Activated CD4-positive, alpha-beta memory T cell treated with anti-CD3 and anti-CD28 coated beads, Interleukin-2, amount 10 ng/mL, durations not matched to agents 7 days and 5 days (primary cell): Measurements from ENCODE around the gene CACNA1C. TPM values are rescaled to one million over a fixed set of nuclear protein-coding genes. Genes with fewer than 3 reads are reported as not detected.

ENCODE experiments used
- CTCF ChIA-PET: fragments of 350-600 bp; sonication (Branson Sonifier 250); formaldehyde crosslinking; loops from one replicate; lab custom pipeline; 2021; ENCODE audit warnings: antibody characterized with exemption, inconsistent platforms; lab: Charles Lee
- POLR2A ChIA-PET: fragments of 350-600 bp; sonication (Branson Sonifier 250); formaldehyde crosslinking; loops from one replicate; lab custom pipeline; 2021; ENCODE audit warnings: antibody characterized with exemption; lab: Charles Lee
- DNase-seq: peaks from one replicate; pipeline ENCODE4 v3.0.0-alpha.2; 2020
- H3K27ac Mint-ChIP-seq: one replicate; pipeline ENCODE4 v1.8.0; 2021; ENCODE audit warnings: mild to moderate bottlenecking, mixed read lengths
- H3K27me3 Mint-ChIP-seq: one replicate; pipeline ENCODE4 v1.8.0; 2021; ENCODE audit warnings: mixed read lengths
- H3K36me3 Mint-ChIP-seq: one replicate; pipeline ENCODE4 v1.8.0; 2021; ENCODE audit warnings: low read depth, mixed read lengths
- H3K4me1 Mint-ChIP-seq: one replicate; pipeline ENCODE4 v1.8.0; 2021; ENCODE audit warnings: mixed read lengths
- H3K4me3 Mint-ChIP-seq: one replicate; pipeline ENCODE4 v1.8.0; 2021; ENCODE audit warnings: mild to moderate bottlenecking, mixed read lengths
- H3K9me3 Mint-ChIP-seq: one replicate; pipeline ENCODE4 v1.8.0; 2021; ENCODE audit warnings: mixed read lengths
- total RNA-seq, 2 experiments: library from RNA; stranded (reverse); gene quantifications; one replicate each; pipeline ENCODE4 v1.2.3, GENCODE V29; 2021

CACNA1C gene
- total RNA-seq, 2 experiments from 2014 or later = 0.30 TPM

DNA sequence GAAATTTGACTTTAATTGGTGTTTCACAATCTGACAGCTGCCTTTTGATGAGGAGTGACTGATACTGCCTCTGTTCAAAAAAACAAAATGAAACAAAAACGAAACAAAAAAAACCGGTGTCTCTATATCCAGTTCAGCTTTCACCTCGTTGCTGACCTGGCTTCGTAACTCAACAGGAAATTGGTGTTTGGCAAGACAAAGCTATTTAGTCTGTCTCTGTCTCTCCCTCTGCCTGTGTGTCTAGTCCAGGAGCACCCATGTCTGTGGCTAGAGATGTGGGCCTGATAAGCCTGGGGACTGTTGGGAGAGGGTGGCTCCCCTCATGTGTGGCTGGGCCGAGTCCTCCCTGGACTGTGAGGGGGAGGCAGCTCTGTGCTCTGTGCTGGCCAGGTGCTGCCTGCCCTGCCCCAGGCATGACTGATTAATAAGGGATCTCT lies 11.3 kb downstream of the CACNA1C start:
- Mint-ChIP-seq H3K4me3 (peak overlapping the region; percentile 60), H3K4me1 (peaks cover 15% of the 10 kb centered on the region), H3K27me3 (peaks cover 12% of the 10 kb centered on the region), H3K9me3 (no peaks in the 10 kb centered on the region), H3K27ac (peak overlapping the region; percentile 61), H3K36me3 (no peaks in the 10 kb centered on the region)
- peak; percentile 41 for DNase-seq
- POLR2A ChIA-PET = interaction anchor here (0.8 to 1.3 kb wide), 5 partner anchors 10 to 373 kb away, joined by 3 to 5 read pairs (median 4); partner anchors contain the start of genes ADIPOR2 and CACNA1C
- CTCF ChIA-PET = interaction anchor here (0.8 to 1.5 kb wide), 4 partner anchors 11 to 124 kb away, joined by 3 to 7 read pairs (median 3); partner anchors contain the start of gene CACNA1C

DNA sequence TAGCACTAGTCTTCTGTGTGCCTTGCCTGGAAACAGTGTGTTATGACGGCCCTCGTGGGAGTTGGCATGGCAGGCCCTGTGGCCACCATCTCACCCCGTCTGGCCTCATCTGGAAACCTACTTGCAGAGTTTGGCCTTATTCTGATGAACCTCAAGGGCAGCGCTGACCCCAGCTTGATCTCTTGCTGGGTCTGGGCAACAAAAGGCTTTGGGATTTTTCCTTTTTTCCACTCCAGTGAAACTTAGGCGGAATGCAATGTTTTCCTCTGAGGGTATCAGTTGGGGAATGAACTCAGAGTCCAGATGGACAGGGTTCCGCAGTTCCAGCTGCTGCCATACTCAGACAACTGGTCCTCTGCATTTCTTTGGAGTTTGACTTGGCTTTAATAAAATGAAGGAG lies 15.9 kb downstream of the CACNA1C start:
- Mint-ChIP-seq H3K4me1 (peaks cover 10% of the 10 kb centered on the region), H3K27me3 (peaks cover 11% of the 10 kb centered on the region), H3K4me3 (no peak overlapping the region), H3K27ac (no peak overlapping the region), H3K9me3 (peaks cover 16% of the 10 kb centered on the region), H3K36me3 (no peaks in the 10 kb centered on the region)
- CTCF ChIA-PET = no interaction called here
- DNase-seq = no peak
- POLR2A ChIA-PET = no interaction called here

DNA sequence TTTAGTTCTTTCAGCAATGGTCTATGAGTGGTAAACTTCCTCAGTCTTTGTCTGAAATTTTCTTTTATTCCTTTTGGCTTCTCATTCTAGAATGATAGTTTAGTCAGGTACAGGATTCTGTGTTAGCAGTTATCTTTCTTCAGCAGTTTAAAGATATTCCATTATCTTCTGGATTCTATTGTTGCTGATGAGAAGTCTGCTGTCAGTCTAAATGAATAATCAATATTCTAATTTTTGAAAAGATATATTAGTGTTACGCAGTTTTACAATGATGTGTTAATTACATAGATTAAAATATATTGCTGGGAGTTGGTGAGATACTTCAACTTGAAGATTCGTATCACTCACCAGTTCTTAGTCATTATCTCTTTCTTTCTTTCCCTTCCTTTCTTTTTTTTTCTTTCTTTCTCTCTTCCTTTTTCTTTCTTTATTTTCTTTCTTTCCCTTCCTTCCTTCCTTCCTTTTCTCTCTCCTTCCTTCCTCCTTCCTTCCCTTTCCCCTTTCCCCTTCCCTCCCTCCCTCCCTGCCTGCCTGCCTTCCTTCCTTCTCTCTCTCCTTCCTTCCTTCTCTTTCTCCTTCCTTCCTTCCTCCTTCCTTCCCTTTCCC lies 17.8 kb downstream of the CACNA1C start:
- Mint-ChIP-seq H3K4me3 (no peak overlapping the region), H3K27me3 (peaks cover 9% of the 10 kb centered on the region), H3K9me3 (peaks cover 16% of the 10 kb centered on the region), H3K27ac (no peak overlapping the region), H3K36me3 (no peaks in the 10 kb centered on the region), H3K4me1 (no peaks in the 10 kb centered on the region)
- ChIA-PET CTCF (no interaction called here), POLR2A (no interaction called here)
- no peak for DNase-seq

DNA sequence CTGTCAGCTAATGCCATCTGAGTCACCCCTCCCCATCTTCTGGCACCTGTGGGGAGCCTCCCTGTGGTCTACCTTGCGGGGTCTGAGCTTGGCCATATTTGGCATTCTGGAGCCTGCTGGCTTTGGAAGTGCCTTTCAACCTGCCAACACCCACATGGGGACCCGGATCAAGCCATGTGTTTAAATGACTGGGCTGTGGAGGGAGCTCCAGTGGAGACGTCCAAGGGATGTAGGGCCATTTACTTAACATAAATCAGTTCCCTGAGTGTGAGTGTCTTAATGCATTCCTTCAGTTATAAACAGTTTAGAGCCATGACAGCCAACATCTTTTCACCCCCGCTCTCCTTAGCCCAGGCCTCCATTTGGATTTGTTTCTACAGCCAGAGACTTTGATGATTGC lies 22.0 kb downstream of the CACNA1C start:
- no peak overlapping the region for H3K4me3 Mint-ChIP-seq
- peaks cover 3% of the 10 kb centered on the region for H3K27me3 Mint-ChIP-seq
- peaks cover 15% of the 10 kb centered on the region for H3K9me3 Mint-ChIP-seq
- H3K27ac Mint-ChIP-seq = no peak overlapping the region
- ChIA-PET POLR2A (no interaction called here), CTCF (no interaction called here)
- H3K36me3 Mint-ChIP-seq = no peaks in the 10 kb centered on the region
- no peaks in the 10 kb centered on the region for H3K4me1 Mint-ChIP-seq
- no peak for DNase-seq

DNA sequence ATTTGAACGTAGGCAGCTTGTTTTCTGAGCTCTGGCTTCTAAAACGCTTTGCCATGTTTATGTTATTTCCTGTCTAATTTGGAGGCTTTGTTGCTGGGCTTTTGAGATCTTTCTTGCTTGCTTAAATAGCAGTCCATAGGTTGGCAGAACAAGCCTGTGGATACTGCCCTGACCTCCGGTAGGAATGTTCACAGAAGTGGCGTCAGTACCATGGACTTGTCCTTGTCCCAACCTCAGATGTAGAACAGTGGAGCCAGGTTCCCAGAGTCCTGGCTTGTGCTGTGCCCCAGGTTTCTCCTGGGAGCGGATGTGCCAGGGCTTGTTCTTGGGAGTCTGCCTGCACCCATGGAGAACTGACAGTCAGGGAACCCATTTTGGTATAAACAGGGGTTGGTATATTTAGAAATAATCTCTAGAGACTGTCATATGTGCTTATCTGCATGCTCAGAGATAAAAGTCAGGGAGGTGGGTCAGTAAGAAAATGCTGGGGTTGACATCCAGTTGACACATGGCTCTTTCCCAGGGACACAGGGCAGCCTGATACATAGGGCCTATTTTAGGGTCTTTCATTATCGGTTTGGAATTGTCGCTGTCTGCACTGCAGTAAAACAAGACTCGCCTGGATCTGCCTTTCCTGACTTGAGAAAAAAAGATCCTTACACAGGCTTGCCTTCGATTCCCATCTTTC lies 22.9 kb downstream of the CACNA1C start:
- Mint-ChIP-seq H3K36me3 (no peaks in the 10 kb centered on the region), H3K9me3 (peaks cover 13% of the 10 kb centered on the region), H3K27me3 (peaks cover 3% of the 10 kb centered on the region), H3K27ac (no peak overlapping the region), H3K4me1 (no peaks in the 10 kb centered on the region), H3K4me3 (no peak overlapping the region)
- no peak for DNase-seq
- POLR2A ChIA-PET = no interaction called here
- CTCF ChIA-PET = no interaction called here

DNA sequence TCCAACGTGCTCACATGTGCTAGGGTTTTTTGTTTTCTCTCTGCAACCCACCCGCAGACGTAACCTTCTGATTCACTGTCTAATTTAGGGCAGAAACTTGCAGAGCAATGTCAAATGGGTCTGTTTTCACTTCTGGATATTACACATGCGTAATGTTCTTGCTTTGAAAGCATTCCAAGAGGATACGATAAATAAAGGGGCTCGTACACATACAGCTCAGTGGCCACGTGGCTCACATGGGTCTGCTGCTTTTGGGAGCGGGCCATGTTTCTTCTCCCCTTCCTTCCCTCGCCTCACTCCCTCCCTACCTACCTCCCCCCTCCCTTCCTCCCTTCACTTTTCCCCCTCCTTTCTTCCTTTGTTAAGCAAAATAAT lies 23.4 kb downstream of the CACNA1C start:
- Mint-ChIP-seq H3K9me3 (peaks cover 12% of the 10 kb centered on the region), H3K36me3 (no peaks in the 10 kb centered on the region), H3K4me3 (no peak overlapping the region), H3K27me3 (peaks cover 2% of the 10 kb centered on the region), H3K4me1 (no peaks in the 10 kb centered on the region), H3K27ac (no peak overlapping the region)
- POLR2A ChIA-PET = no interaction called here
- CTCF ChIA-PET = no interaction called here
- DNase-seq = no peak

DNA sequence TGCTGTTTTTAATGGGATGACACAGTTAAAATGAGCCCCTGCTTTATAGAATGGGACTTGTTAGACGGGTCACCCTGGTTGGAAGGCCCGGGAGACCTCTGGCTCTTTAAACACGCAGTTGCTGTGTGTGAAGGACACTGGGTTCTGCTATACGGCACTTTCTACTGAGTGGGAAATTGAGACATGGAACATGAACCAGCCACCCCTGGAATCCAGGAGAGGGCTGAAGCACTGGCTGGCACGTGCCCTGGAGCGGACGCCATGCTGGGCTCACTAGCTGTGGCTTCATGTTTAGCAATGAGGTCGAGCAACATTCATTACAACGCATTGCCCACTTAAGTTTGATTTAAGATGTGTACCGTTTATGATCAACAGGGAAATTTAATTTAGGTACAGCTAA lies 23.9 kb downstream of the CACNA1C start:
- H3K4me3 Mint-ChIP-seq = no peak overlapping the region
- no peak overlapping the region for H3K27ac Mint-ChIP-seq
- H3K4me1 Mint-ChIP-seq = no peaks in the 10 kb centered on the region
- H3K36me3 Mint-ChIP-seq = no peaks in the 10 kb centered on the region
- ChIA-PET CTCF (no interaction called here), POLR2A (no interaction called here)
- H3K27me3 Mint-ChIP-seq = peaks cover 2% of the 10 kb centered on the region
- peaks cover 7% of the 10 kb centered on the region for H3K9me3 Mint-ChIP-seq
- no peak for DNase-seq

DNA sequence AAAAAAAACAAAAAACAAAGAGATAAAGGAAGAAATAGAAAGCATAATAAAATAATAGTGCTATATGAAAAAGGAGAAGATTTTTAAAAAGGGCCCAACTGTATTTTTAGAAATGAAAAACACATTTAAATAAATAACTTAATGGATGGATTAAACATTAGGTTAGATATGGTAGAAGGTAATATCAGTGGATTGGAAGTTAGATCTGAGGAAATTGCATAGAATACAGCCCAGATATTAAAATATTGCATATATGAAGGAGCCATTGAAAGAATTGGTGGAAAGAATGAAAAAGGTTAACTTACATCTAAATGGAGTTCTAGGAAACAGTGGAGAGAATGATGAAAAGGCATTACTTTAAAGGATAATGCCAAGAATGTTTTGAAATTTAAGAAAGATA lies 27.8 kb downstream of the CACNA1C start:
- no peak for DNase-seq
- ChIA-PET CTCF (no interaction called here), POLR2A (interaction anchor here (0.6 kb wide), 1 partner anchor 961 kb away, joined by 3 read pairs; no protein-coding TSS in a partner anchor)
- Mint-ChIP-seq H3K9me3 (peaks cover 6% of the 10 kb centered on the region), H3K27ac (no peak overlapping the region), H3K4me1 (no peaks in the 10 kb centered on the region), H3K27me3 (peaks cover 9% of the 10 kb centered on the region), H3K4me3 (no peak overlapping the region), H3K36me3 (no peaks in the 10 kb centered on the region)

DNA sequence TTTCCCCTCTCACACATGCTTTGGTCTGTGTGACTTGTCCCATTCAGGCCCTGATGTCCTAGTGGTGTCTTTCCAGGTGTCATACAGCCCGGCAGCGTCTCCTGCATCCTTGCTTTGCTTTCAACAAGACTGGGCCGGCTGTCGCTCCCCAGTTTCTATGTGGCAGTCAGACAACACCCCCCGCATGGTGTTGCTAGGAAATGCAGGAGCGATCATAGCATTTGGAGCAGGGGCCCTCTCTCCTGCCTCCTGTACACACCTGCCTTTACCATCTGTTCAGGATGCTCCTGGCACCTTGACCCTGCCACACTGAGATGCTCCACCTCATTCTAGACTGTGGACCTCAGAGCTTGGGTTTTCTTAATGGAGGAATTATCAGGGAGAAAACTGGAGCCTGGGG lies 29.5 kb downstream of the CACNA1C start:
- ChIA-PET CTCF (no interaction called here), POLR2A (no interaction called here)
- no peak overlapping the region for H3K4me3 Mint-ChIP-seq
- no peaks in the 10 kb centered on the region for H3K36me3 Mint-ChIP-seq
- DNase-seq = no peak
- H3K27ac Mint-ChIP-seq = no peak overlapping the region
- H3K27me3 Mint-ChIP-seq = peaks cover 19% of the 10 kb centered on the region
- H3K9me3 Mint-ChIP-seq = peaks cover 6% of the 10 kb centered on the region
- H3K4me1 Mint-ChIP-seq = no peaks in the 10 kb centered on the region

DNA sequence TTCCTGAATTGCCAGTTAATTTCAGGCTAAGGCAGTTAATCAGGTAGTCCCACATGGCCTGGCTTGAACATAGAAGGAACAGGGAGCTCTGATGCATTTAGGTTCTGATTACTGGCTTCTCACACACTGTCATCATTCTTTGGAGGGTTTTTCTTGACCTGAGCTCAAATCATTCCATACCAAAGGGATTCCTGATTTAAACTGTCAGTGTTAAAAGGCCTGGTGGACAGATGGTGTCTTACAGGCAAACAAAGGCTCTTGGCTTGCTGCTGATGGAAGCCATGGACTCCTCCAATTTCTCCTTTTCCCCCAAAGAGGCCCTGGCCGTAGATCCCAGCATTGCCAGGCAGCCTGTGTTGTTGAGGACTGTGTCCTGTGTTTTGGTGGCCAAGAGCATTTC lies 30.2 kb downstream of the CACNA1C start:
- H3K36me3 Mint-ChIP-seq = no peaks in the 10 kb centered on the region
- POLR2A ChIA-PET = no interaction called here
- H3K27me3 Mint-ChIP-seq = peaks cover 21% of the 10 kb centered on the region
- peaks cover 6% of the 10 kb centered on the region for H3K9me3 Mint-ChIP-seq
- CTCF ChIA-PET = no interaction called here
- H3K4me1 Mint-ChIP-seq = no peaks in the 10 kb centered on the region
- no peak for DNase-seq
- H3K4me3 Mint-ChIP-seq = no peak overlapping the region
- no peak overlapping the region for H3K27ac Mint-ChIP-seq

DNA sequence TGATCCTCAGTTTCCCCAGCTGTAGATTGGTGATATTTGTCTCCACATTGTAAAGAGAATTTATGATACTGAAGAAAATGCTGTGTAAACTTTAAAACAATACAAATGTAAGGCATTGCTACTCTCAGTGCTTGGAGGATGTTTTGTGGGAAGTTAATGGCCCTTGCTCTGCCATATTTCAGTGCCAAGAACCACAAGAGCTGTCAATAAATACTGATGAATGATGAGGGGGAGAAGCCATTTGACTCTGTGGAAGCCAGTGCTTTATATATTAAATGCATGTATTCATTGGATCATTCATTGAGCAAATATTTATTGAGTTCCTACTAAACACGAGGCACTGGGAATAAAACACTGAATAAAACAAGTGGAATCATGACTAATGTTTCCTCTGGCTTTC lies 30.8 kb downstream of the CACNA1C start:
- Mint-ChIP-seq H3K4me3 (no peak overlapping the region), H3K36me3 (no peaks in the 10 kb centered on the region), H3K9me3 (peaks cover 2% of the 10 kb centered on the region), H3K4me1 (no peaks in the 10 kb centered on the region), H3K27ac (no peak overlapping the region), H3K27me3 (peaks cover 22% of the 10 kb centered on the region)
- ChIA-PET POLR2A (no interaction called here), CTCF (no interaction called here)
- DNase-seq = no peak

DNA sequence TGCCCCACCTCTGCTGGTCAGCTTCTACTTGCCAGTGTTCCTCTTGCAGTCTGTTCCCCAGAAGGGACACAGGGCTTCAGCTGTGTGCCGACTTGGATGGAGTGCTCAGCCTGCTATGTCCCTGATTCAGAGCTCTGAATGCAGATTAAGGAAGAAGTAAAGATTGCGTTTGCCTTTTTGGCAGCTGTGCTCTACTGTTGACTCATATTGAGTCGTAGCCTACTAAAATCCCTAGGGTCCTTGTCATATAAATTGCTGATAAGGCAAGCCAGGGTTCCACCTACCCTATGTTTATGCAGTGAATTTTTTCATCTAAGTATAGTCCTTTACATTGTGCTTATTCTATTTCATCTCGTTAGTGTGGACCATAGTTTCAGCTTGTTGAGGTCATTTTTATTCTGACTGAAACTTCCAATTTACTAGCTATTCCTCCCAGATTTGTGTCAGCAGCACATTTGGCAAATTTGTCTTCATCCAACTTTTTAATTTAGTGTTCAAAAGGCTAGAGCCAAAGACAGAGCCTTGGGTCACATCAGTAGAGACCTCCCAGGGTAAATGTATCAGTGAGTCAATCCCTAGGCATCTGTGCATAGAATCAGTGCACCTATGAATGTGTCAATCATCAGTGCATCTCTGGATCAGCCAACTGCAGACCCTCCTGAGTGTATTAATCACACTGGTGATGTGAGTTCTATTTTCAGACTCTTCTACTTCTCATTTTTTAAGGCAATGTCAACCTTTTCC lies 31.9 kb downstream of the CACNA1C start:
- Mint-ChIP-seq H3K9me3 (peaks cover 2% of the 10 kb centered on the region), H3K4me3 (no peak overlapping the region), H3K36me3 (no peaks in the 10 kb centered on the region), H3K27ac (no peak overlapping the region), H3K4me1 (no peaks in the 10 kb centered on the region), H3K27me3 (peaks cover 22% of the 10 kb centered on the region)
- ChIA-PET POLR2A (no interaction called here), CTCF (interaction anchor here (0.6 kb wide), 1 partner anchor 35 kb away, joined by 3 read pairs; no protein-coding TSS in a partner anchor)
- no peak for DNase-seq

DNA sequence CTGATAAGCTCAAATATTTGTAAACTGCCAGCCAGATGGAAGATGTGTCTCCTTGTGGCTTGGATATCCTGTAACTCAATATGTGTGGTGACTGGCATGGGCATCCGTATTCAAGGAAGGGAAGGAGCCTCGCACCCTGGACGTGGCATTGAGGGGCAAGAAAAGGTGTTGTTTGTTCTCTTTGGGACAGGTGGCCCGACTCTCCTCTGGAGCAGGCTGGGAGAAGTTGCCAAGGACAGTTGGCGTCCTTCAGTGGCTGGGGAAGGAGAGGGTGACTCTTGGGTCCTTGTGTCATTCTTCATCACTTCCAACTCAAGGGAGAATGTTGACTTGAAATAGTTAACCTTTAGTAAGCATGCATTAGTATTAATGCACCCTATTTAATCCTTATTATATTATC lies 39.6 kb downstream of the CACNA1C start:
- Mint-ChIP-seq H3K4me1 (no peaks in the 10 kb centered on the region), H3K36me3 (no peaks in the 10 kb centered on the region), H3K9me3 (no peaks in the 10 kb centered on the region), H3K4me3 (no peak overlapping the region), H3K27ac (no peak overlapping the region), H3K27me3 (peaks cover 4% of the 10 kb centered on the region)
- DNase-seq = no peak
- ChIA-PET POLR2A (no interaction called here), CTCF (no interaction called here)
